ENCODE data around the gene UMODL1.
"Not testable (repeated sequence)": the region's sequence is repeated elsewhere in the genome, so short reads cannot be mapped to it uniquely, and the experiment has no call there.

Gene UMODL1

GRCh38 chr21:42169758-42170157 is 98.6 kb downstream of the UMODL1 start:
- Histone ChIP-seq H3K4me1 (ENCODE audit: control insufficient read depth, insufficient read depth, low read length) (peaks cover 12% of the 10 kb centered on the region), H3K4me3 (ENCODE audit: low read length) (no peak overlapping the region), H3K9ac (ENCODE audit: low read length) (no peak overlapping the region), H3K27me3 (ENCODE audit: control insufficient read depth, insufficient read depth, low read length) (no peaks in the 10 kb centered on the region), H3K9me3 (ENCODE audit: control insufficient read depth, low read length) (no peaks in the 10 kb centered on the region), H3K36me3 (ENCODE audit: control insufficient read depth, insufficient read depth, low read length) (no peaks in the 10 kb centered on the region)

GRCh38 chr21:42171091-42172053 is 100.3 kb downstream of the UMODL1 start:
- no peaks in the 10 kb centered on the region for H3K9me3 ChIP-seq (ENCODE audit: control insufficient read depth, low read length)
- no peaks in the 10 kb centered on the region for H3K27me3 ChIP-seq (ENCODE audit: control insufficient read depth, insufficient read depth, low read length)
- H3K36me3 ChIP-seq (ENCODE audit: control insufficient read depth, insufficient read depth, low read length) = no peaks in the 10 kb centered on the region
- no peak overlapping the region for H3K4me3 ChIP-seq (ENCODE audit: low read length)
- no peak overlapping the region for H3K9ac ChIP-seq (ENCODE audit: low read length)
- H3K4me1 ChIP-seq (ENCODE audit: control insufficient read depth, insufficient read depth, low read length) = peaks cover 11% of the 10 kb centered on the region

GRCh38 chr21:42172596-42173483 is 101.7 kb downstream of the UMODL1 start:
- peaks cover 11% of the 10 kb centered on the region for H3K4me1 ChIP-seq (ENCODE audit: control insufficient read depth, insufficient read depth, low read length)
- H3K27me3 ChIP-seq (ENCODE audit: control insufficient read depth, insufficient read depth, low read length) = no peaks in the 10 kb centered on the region
- no peaks in the 10 kb centered on the region for H3K9me3 ChIP-seq (ENCODE audit: control insufficient read depth, low read length)
- no peaks in the 10 kb centered on the region for H3K36me3 ChIP-seq (ENCODE audit: control insufficient read depth, insufficient read depth, low read length)
- no peak overlapping the region for H3K4me3 ChIP-seq (ENCODE audit: low read length)
- H3K9ac ChIP-seq (ENCODE audit: low read length) = no peak overlapping the region

- H3K36me3 ChIP-seq (ENCODE audit: control insufficient read depth, insufficient read depth, low read length) = no peaks in the 10 kb centered on the region
- H3K9me3 ChIP-seq (ENCODE audit: control insufficient read depth, low read length) = no peaks in the 10 kb centered on the region
- H3K27me3 ChIP-seq (ENCODE audit: control insufficient read depth, insufficient read depth, low read length) = no peaks in the 10 kb centered on the region
- H3K4me3 ChIP-seq (ENCODE audit: low read length) = no peak overlapping the region
- peaks cover 11% of the 10 kb centered on the region for H3K4me1 ChIP-seq (ENCODE audit: control insufficient read depth, insufficient read depth, low read length)
- no peak overlapping the region for H3K9ac ChIP-seq (ENCODE audit: low read length)
Measured at GRCh38 chr21:42174173-42174572, 103.1 kb downstream of the UMODL1 start.

- H3K27me3 ChIP-seq (ENCODE audit: control insufficient read depth, insufficient read depth, low read length) = no peaks in the 10 kb centered on the region
- H3K36me3 ChIP-seq (ENCODE audit: control insufficient read depth, insufficient read depth, low read length) = no peaks in the 10 kb centered on the region
- no peaks in the 10 kb centered on the region for H3K9me3 ChIP-seq (ENCODE audit: control insufficient read depth, low read length)
- peaks cover 11% of the 10 kb centered on the region for H3K4me1 ChIP-seq (ENCODE audit: control insufficient read depth, insufficient read depth, low read length)
- no peak overlapping the region for H3K9ac ChIP-seq (ENCODE audit: low read length)
- no peak overlapping the region for H3K4me3 ChIP-seq (ENCODE audit: low read length)
Measured at GRCh38 chr21:42175110-42175710, 104.1 kb downstream of the UMODL1 start.

- Histone ChIP-seq H3K36me3 (ENCODE audit: control insufficient read depth, insufficient read depth, low read length) (no peaks in the 10 kb centered on the region), H3K4me1 (ENCODE audit: control insufficient read depth, insufficient read depth, low read length) (peaks cover under 1% of the 10 kb centered on the region), H3K9ac (ENCODE audit: low read length) (no peak overlapping the region), H3K9me3 (ENCODE audit: control insufficient read depth, low read length) (no peaks in the 10 kb centered on the region), H3K4me3 (ENCODE audit: low read length) (no peak overlapping the region), H3K27me3 (ENCODE audit: control insufficient read depth, insufficient read depth, low read length) (no peaks in the 10 kb centered on the region)
Measured at GRCh38 chr21:42176859-42177258, 105.7 kb downstream of the UMODL1 start.

- H3K36me3 ChIP-seq (ENCODE audit: control insufficient read depth, insufficient read depth, low read length) = no peaks in the 10 kb centered on the region
- H3K9me3 ChIP-seq (ENCODE audit: control insufficient read depth, low read length) = no peaks in the 10 kb centered on the region
- H3K9ac ChIP-seq (ENCODE audit: low read length) = no peak overlapping the region
- H3K4me3 ChIP-seq (ENCODE audit: low read length) = no peak overlapping the region
- H3K4me1 ChIP-seq (ENCODE audit: control insufficient read depth, insufficient read depth, low read length) = no peaks in the 10 kb centered on the region
- no peaks in the 10 kb centered on the region for H3K27me3 ChIP-seq (ENCODE audit: control insufficient read depth, insufficient read depth, low read length)
Measured at GRCh38 chr21:42179316-42179715, 108.2 kb downstream of the UMODL1 start.

GRCh38 chr21:42180001-42180400 is 108.9 kb downstream of the UMODL1 start:
- H3K4me3 ChIP-seq (ENCODE audit: low read length); H3K9me3 ChIP-seq (ENCODE audit: control insufficient read depth, low read length); H3K36me3 ChIP-seq (ENCODE audit: control insufficient read depth, insufficient read depth, low read length); H3K9ac ChIP-seq (ENCODE audit: low read length); H3K4me1 ChIP-seq (ENCODE audit: control insufficient read depth, insufficient read depth, low read length); H3K27me3 ChIP-seq (ENCODE audit: control insufficient read depth, insufficient read depth, low read length): not testable (repeated sequence)

GRCh38 chr21:42182713-42183371 is 111.7 kb downstream of the UMODL1 start:
- no peak overlapping the region for H3K4me3 ChIP-seq (ENCODE audit: low read length)
- no peaks in the 10 kb centered on the region for H3K27me3 ChIP-seq (ENCODE audit: control insufficient read depth, insufficient read depth, low read length)
- H3K9ac ChIP-seq (ENCODE audit: low read length) = no peak overlapping the region
- peaks cover 1% of the 10 kb centered on the region for H3K4me1 ChIP-seq (ENCODE audit: control insufficient read depth, insufficient read depth, low read length)
- no peaks in the 10 kb centered on the region for H3K36me3 ChIP-seq (ENCODE audit: control insufficient read depth, insufficient read depth, low read length)
- no peaks in the 10 kb centered on the region for H3K9me3 ChIP-seq (ENCODE audit: control insufficient read depth, low read length)

GRCh38 chr21:42183374-42184266 is 112.5 kb downstream of the UMODL1 start:
- H3K36me3 ChIP-seq (ENCODE audit: control insufficient read depth, insufficient read depth, low read length) = no peaks in the 10 kb centered on the region
- H3K9ac ChIP-seq (ENCODE audit: low read length) = no peak overlapping the region
- H3K9me3 ChIP-seq (ENCODE audit: control insufficient read depth, low read length) = no peaks in the 10 kb centered on the region
- H3K4me1 ChIP-seq (ENCODE audit: control insufficient read depth, insufficient read depth, low read length) = peaks cover 4% of the 10 kb centered on the region
- H3K4me3 ChIP-seq (ENCODE audit: low read length) = no peak overlapping the region
- no peaks in the 10 kb centered on the region for H3K27me3 ChIP-seq (ENCODE audit: control insufficient read depth, insufficient read depth, low read length)

GRCh38 chr21:42186591-42186990 is 115.5 kb downstream of the UMODL1 start:
- peaks cover 4% of the 10 kb centered on the region for H3K4me1 ChIP-seq (ENCODE audit: control insufficient read depth, insufficient read depth, low read length)
- no peaks in the 10 kb centered on the region for H3K9me3 ChIP-seq (ENCODE audit: control insufficient read depth, low read length)
- H3K36me3 ChIP-seq (ENCODE audit: control insufficient read depth, insufficient read depth, low read length) = no peaks in the 10 kb centered on the region
- no peak overlapping the region for H3K4me3 ChIP-seq (ENCODE audit: low read length)
- H3K27me3 ChIP-seq (ENCODE audit: control insufficient read depth, insufficient read depth, low read length) = no peaks in the 10 kb centered on the region
- H3K9ac ChIP-seq (ENCODE audit: low read length) = no peak overlapping the region
